ENCODE data around the gene TMEM235.
"Not testable (repeated sequence)": the region's sequence is repeated elsewhere in the genome, so short reads cannot be mapped to it uniquely, and the experiment has no call there.

The TMEM235 gene

GRCh38 chr17:78219396-78220150, 11.9 kb upstream of the TMEM235 start:
- no peak for DNase-seq (ENCODE audit: low read depth)

- DNase-seq (ENCODE audit: low read depth), result no peak
Observed at GRCh38 chr17:78223061-78223460, 8.4 kb upstream of the TMEM235 start.

GRCh38 chr17:78223765-78224164, 7.7 kb upstream of the TMEM235 start:
- no peak for DNase-seq (ENCODE audit: low read depth)

GRCh38 chr17:78224231-78225087, 7.0 kb upstream of the TMEM235 start:
- no peak for DNase-seq (ENCODE audit: low read depth)

GRCh38 chr17:78225088-78225865, 6.2 kb upstream of the TMEM235 start:
- no peak for DNase-seq (ENCODE audit: low read depth)

- DNase-seq (ENCODE audit: low read depth), result no peak
Observed at GRCh38 chr17:78226055-78226758, 5.2 kb upstream of the TMEM235 start.

- no peak for DNase-seq (ENCODE audit: low read depth)
Observed at GRCh38 chr17:78226759-78227454, 4.5 kb upstream of the TMEM235 start.

GRCh38 chr17:78227455-78227916, 3.9 kb upstream of the TMEM235 start:
- DNase-seq (ENCODE audit: low read depth), result no peak

GRCh38 chr17:78228176-78228575, 3.3 kb upstream of the TMEM235 start:
- no peak for DNase-seq (ENCODE audit: low read depth)

GRCh38 chr17:78230252-78230962, 1.0 kb upstream of the TMEM235 start:
- no peak for DNase-seq (ENCODE audit: low read depth)

GRCh38 chr17:78231991-78232858, 794 bp downstream of the TMEM235 start:
- no peak for DNase-seq (ENCODE audit: low read depth)

- DNase-seq (ENCODE audit: low read depth), result no peak
Observed at GRCh38 chr17:78232859-78233173, 1.4 kb downstream of the TMEM235 start.

- no peak for DNase-seq (ENCODE audit: low read depth)
Observed at GRCh38 chr17:78233678-78234077, 2.2 kb downstream of the TMEM235 start.

GRCh38 chr17:78234261-78234865, 2.9 kb downstream of the TMEM235 start:
- no peak for DNase-seq (ENCODE audit: low read depth)

GRCh38 chr17:78235022-78235421, 3.6 kb downstream of the TMEM235 start:
- not testable (repeated sequence) for DNase-seq (ENCODE audit: low read depth)

GRCh38 chr17:78235885-78236284, 4.5 kb downstream of the TMEM235 start:
- DNase-seq (ENCODE audit: low read depth), result no peak

- DNase-seq (ENCODE audit: low read depth), result no peak
Observed at GRCh38 chr17:78236362-78237127, 5.1 kb downstream of the TMEM235 start.

GRCh38 chr17:78237401-78238012, 6.1 kb downstream of the TMEM235 start:
- no peak for DNase-seq (ENCODE audit: low read depth)
